GM12801 (cell line): ENCODE data around the gene KIF14.

ENCODE experiments used
- CTCF ChIP-seq: IDR thresholded peaks from one replicate; pipeline ENCODE4 v1.5.1; 2011; ENCODE audit warnings: control low read depth; ENCODE audit not compliant: insufficient read length; ENCODE audit errors: extremely low read depth

KIF14 gene

GRCh38 chr1:200610846-200611245, 9.7 kb downstream of the KIF14 start:
- TF ChIP-seq CTCF, result no peak

- TF ChIP-seq CTCF, result no peak
Observed at GRCh38 chr1:200602632-200603031, 17.9 kb downstream of the KIF14 start.

DNA sequence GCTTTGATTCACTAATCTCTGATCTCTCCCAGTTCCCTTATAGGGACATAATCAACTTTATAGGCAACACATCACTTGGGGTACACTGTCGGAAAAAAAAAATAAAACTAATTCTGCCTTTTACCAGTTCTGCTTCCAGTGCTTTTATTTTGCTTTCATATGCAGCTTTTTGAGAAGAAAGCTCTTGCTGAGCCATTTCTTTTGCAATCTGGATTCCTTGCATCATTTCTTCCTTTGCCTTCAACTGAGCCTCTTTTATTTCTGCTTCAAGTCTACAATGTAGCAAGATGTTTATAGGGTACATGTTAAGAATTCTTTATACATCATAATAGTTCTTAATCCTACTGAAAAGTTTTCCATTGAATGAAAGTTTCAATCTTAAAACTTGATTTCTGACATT, 30.6 kb downstream of the KIF14 start:
- no peak for TF ChIP-seq CTCF

DNA sequence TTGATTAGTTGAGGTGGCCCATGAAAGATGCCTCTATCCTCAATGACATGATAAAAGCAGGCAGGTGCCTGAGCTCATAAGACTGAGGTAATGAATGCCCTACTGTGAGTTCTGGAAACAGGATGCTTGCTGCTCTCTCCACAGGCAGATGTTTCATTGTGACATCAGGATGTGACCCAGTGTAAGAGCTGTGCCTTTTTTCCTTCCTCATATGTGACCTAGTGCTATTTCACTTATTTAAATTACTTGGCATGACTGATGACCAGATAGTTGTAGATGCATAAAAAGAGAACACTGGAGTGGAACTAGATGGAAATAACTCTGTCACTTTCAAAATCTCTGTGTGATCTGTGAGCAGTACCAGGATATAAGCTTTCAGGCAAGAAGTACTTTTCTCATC, 31.9 kb downstream of the KIF14 start:
- TF ChIP-seq CTCF, result no peak

- no peak for TF ChIP-seq CTCF
Observed at GRCh38 chr1:200564319-200564718, 56.2 kb downstream of the KIF14 start.

GRCh38 chr1:200561856-200562214, 58.7 kb downstream of the KIF14 start:
- TF ChIP-seq CTCF, result no peak

GRCh38 chr1:200558866-200559459, 61.6 kb downstream of the KIF14 start:
- TF ChIP-seq CTCF, result no peak

- no peak for TF ChIP-seq CTCF
Observed at GRCh38 chr1:200556002-200556401, 64.5 kb downstream of the KIF14 start.
